ENCODE measurements around the gene ALDH1L1.

DNA sequence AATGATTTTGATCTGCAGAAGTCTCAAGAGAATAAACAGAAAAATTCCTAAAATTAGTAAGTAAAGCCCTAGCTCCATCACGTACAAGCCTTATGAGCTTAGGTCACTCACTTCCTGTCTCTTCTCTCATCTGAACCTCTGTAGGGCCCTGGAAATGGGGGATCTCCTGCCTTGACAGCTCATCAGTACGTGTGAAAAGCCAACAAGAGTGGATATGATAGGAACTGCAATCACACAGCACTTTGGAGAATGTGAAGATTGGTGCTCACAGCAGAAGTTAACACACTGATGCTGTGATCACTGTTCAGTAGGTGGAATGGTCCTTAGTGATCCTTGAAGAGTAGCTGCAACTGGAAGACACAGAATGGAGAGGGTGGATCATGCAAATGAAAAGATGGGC is 27.8 kb upstream of the ALDH1L1 start:
- TF ChIP-seq, protein P1, sequence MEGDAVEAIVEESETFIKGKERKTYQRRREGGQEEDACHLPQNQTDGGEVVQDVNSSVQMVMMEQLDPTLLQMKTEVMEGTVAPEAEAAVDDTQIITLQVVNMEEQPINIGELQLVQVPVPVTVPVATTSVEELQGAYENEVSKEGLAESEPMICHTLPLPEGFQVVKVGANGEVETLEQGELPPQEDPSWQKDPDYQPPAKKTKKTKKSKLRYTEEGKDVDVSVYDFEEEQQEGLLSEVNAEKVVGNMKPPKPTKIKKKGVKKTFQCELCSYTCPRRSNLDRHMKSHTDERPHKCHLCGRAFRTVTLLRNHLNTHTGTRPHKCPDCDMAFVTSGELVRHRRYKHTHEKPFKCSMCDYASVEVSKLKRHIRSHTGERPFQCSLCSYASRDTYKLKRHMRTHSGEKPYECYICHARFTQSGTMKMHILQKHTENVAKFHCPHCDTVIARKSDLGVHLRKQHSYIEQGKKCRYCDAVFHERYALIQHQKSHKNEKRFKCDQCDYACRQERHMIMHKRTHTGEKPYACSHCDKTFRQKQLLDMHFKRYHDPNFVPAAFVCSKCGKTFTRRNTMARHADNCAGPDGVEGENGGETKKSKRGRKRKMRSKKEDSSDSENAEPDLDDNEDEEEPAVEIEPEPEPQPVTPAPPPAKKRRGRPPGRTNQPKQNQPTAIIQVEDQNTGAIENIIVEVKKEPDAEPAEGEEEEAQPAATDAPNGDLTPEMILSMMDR (IDR thresholded peaks at IDR 0.05; ENCODE audit: low read depth, low read length), result no peak
- TF ChIP-seq, protein P2, sequence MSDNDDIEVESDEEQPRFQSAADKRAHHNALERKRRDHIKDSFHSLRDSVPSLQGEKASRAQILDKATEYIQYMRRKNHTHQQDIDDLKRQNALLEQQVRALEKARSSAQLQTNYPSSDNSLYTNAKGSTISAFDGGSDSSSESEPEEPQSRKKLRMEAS (IDR thresholded peaks at IDR 0.05; ENCODE audit: low read depth, low read length), result no peak
- TF ChIP-seq POLR2A (IDR thresholded peaks at IDR 0.05; ENCODE audit: extremely low read depth, insufficient read length), result no peak

Data from NB4 (cell line).